ENCODE results near the gene PPP2R1A. TPM values are rescaled to one million over a fixed set of nuclear protein-coding genes. Genes with fewer than 3 reads are reported as not detected.

Gene PPP2R1A
- 157 and 197 TPM in 2 replicates for total RNA-seq

DNA sequence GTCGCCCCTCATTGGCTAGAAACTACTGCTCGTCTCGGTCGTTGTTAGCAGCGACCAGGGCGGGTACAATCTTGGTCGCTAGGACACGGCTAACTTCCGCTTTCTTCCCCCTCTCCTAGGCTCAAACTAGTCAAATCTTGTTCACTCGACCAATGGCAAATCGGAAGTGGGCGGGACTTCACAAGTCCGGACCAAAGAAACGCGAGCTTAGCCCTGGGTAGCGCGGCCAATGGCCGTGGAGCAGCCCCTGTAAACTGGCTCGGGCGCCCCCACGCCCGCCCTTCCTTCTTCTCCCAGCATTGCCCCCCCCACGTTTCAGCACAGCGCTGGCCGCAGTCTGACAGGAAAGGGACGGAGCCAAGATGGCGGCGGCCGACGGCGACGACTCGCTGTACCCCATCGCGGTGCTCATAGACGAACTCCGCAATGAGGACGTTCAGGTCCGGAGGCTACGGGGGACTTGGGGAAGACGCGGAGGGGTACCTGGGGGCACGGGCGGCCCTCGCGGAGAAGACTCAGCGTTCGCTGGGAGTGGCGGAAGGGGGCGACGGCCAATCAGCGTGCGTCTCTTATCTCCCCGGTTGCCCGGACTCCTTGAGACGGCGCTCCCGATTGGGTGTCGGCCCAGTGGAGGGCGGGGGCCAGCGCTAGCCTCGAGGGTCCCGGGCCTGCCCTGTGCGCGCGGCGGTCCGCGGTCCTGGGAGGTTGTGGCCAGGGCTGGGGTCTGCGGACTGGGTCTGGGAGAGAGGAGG lies at the start of gene PPP2R1A:
PPP2R1A (plus strand) TSS at position 318 of the 752 bp plus-strand sequence; CDS start at position 363, 45 bp downstream.

DNA sequence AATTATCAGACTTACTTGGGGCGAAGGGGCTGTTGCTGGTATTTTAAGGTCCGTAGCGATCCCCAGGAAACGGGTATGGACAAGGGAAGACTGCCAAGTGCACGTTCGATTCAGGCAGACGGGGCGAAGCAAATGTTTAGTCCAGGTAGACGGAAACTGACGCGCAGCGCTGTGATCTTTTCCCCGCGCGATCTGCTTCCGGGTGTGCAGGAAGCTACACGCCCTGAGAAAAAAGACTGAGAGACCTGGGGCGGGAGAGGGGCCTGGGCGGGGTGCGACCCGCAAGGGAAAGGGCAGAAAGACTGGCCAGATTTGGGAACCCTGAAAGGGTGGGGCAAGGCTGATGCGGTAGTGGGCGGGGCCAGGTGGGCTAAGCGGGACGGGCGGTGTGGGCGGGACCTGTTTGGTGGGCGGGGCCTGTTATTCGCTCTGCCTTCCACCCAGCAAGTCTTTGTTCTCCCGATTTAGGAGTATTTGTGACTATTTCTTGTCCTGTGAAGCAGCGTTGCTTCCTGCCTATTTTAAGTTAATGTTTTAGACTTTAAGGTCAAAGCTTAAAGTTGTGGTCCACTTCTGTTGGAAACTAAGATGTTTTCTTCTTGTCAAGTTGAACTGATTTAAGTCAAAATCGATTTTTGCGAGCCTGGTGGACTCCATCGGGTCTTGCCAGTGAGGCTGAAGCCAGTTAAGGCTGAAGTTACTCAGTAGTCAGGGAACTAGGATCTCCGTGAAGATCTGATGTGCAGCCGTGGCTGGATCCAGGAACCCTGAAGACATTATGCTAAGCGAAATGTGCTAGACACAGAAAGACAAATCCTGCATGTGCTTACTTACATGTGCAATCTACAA lies 18.3 kb upstream of the PPP2R1A start, which contains the start of gene ZNF836:
ZNF836 (minus strand) TSS at position 301 of the 849 bp plus-strand sequence. CDS start 3,549 bp downstream, outside the sequence.

DNA sequence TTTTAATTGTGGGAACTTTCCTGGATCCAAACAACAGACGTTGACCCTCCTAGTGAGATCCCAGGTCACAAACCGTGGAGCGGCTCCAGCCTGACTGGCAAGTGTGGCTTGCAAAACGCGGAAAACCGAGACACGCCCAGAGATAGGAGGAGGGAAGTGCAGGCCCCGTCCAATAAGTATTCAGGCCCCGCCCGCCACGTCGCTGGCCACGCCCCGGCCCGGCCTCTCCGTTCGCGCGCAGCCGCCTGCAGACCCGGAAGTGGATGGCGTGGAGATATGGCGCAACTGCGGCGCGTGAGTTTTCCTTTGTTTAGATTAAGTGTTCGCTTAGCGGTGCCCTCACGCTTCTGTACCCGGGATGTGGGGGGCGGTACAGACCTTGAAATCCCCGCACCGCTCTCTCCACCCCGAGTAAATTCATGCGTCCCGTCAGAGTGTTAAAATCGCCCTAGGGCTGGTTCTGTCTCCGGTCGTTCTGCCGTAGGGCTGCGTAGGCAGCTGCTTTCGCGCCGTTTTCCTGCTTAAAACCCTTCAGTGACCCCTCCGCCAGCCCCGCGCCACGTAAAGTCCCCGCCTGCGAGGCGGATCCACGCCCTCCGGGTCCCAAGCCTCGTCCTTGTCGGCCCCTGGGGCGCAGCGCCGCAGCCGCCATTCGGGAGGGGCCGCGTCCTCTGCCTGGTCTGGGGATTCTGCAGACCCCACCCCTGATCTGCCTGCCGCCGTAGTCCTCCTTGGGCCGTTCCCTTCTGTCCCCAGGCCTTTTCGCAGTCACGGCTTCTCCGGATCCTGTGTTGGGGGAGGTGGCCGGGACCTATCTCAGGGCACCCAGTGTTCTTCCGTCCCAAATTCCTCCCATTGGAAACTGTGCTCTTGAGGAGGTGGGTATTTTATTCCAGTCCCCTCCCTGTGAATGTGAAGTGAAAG lies 79.7 kb downstream of the PPP2R1A start, which contains the start of gene ZNF766:
ZNF766 (plus strand) TSS at position 250 of the 924 bp plus-strand sequence; CDS start at position 277, 27 bp downstream.

Small RNAs within 50 kb of the gene (small RNA-seq; reads per million reads assigned to genes)
- not detected for gene MIR6801
- gene RF00019: not detected
- gene RPL37P23: 3.8 reads per million, percentile 73 among the genes with 10 or more reads in this experiment

Other genes with a start within 250 kb of the PPP2R1A start
- 6.3 and 8.5 TPM in 2 replicates for gene ZNF350, start 203.2 kb upstream of the PPP2R1A start, total RNA-seq
- gene ZNF615, start 181.8 kb upstream of the PPP2R1A start, total RNA-seq: 7.6 and 8.9 TPM in 2 replicates
- gene ZNF614, start 161.7 kb upstream of the PPP2R1A start, total RNA-seq: 14.4 and 14.6 TPM in 2 replicates
- 8.5 and 9.8 TPM in 2 replicates for gene ZNF432, start 141.2 kb upstream of the PPP2R1A start, total RNA-seq
- 20.4 and 27.9 TPM in 2 replicates for gene ZNF841, start 94.3 kb upstream of the PPP2R1A start, total RNA-seq
- gene ZNF616, start 50.1 kb upstream of the PPP2R1A start, total RNA-seq: 9.3 and 10.2 TPM in 2 replicates
- gene ZNF836, start 18.4 kb upstream of the PPP2R1A start, total RNA-seq: 4.7 and 6.9 TPM in 2 replicates
- gene ZNF766, start 79.5 kb downstream of the PPP2R1A start, total RNA-seq: 8.9 and 12.3 TPM in 2 replicates
- 11.1 and 13.2 TPM in 2 replicates for gene ZNF480, start 107.1 kb downstream of the PPP2R1A start, total RNA-seq
- gene ZNF610, start 146.2 kb downstream of the PPP2R1A start, total RNA-seq: 1.4 and 3.1 TPM in 2 replicates
- gene ZNF880, start 179.9 kb downstream of the PPP2R1A start, total RNA-seq: 9.5 and 11.8 TPM in 2 replicates
- 12.0 and 22.3 TPM in 2 replicates for gene ZNF528, start 207.8 kb downstream of the PPP2R1A start, total RNA-seq
- not detected in 2 replicates for gene ZNF534, start 239.1 kb downstream of the PPP2R1A start, total RNA-seq

Measured in thoracic aorta endothelial cell (primary cell).